H1 (cell line): ENCODE data around the gene ARHGAP22. TPM values are rescaled to one million over a fixed set of nuclear protein-coding genes. Genes with fewer than 3 reads are reported as not detected.

Experiments used
- BRCA1 ChIP-seq: IDR thresholded peaks from 2 replicates; pipeline ENCODE4 v1.6.1; 2012; ENCODE audit warnings: low read depth, low read length, improper control_type of control experiment
- CHD2 ChIP-seq: IDR thresholded peaks from 2 replicates; pipeline ENCODE4 v1.6.1; 2012; ENCODE audit warnings: low read length, improper control_type of control experiment
- CREB1 ChIP-seq: IDR thresholded peaks from 2 replicates; pipeline ENCODE4 v1.6.1; 2012; ENCODE audit warnings: inconsistent platforms
- JUN ChIP-seq: IDR thresholded peaks from 2 replicates; pipeline ENCODE4 v1.6.1; 2011; ENCODE audit warnings: low read depth, mild to moderate bottlenecking, improper control_type of control experiment, low read length
- KDM1A ChIP-seq: fragments of 200-600, 300-600 bp; sonication (generic); IDR thresholded peaks from 2 replicates; pipeline ENCODE4 v1.7.1; 2016; ENCODE audit warnings: mild to moderate bottlenecking, low read length, borderline replicate concordance
- POLR2AphosphoS5 ChIP-seq: IDR thresholded peaks from 2 replicates; pipeline ENCODE4 v1.6.1; 2011; ENCODE audit warnings: low read depth, low read length
- SIN3A ChIP-seq, 2 experiments: IDR thresholded peaks in 1 of 2; conservative IDR thresholded peaks in 1 of 2; 2 replicates each; pipeline ENCODE4 v1.6.1; 2011 to 2012; ENCODE audit warnings: low read length in 2 of 2, improper control_type of control experiment in 1 of 2, low read depth in 1 of 2, mild to moderate bottlenecking in 1 of 2
- TAF1 ChIP-seq: IDR thresholded peaks from 2 replicates; pipeline ENCODE4 v1.6.1; 2011; ENCODE audit warnings: mild to moderate bottlenecking, low read depth, low read length
- TCF12 ChIP-seq: IDR thresholded peaks from 2 replicates; pipeline ENCODE4 v1.6.1; 2011; ENCODE audit warnings: low read depth, mild to moderate bottlenecking, low read length
- polyA plus RNA-seq, 7 experiments: library from polyadenylated mRNA; depleted of rRNA in 3 of 7; stranded (reverse) in 5 of 7; unstranded in 2 of 7; fragments of >200 nt in 5 of 7; fragments of 200-250 nt in 2 of 7; gene quantifications; 1 replicate in 5 of 7; 2 replicates in 1 of 7; 4 replicates in 1 of 7; pipeline versions ENCODE4 v1.2.1 to v1.2.3, GENCODE V29; 2011 to 2013; ENCODE audit warnings: missing spikeins in 2 of 7, mixed read lengths in 2 of 7
- total RNA-seq: library from RNA; stranded (reverse); fragmentation: NEBNext Ultra II Directional; extraction: Animal tissue kit (Norgen Biotek cat#: 25700); gene quantifications from 2 replicates; pipeline ENCODE4 v1.2.1, GENCODE V29; 2021
- TF ChIP-seq, protein P1 (sequence below): fragments of 300-600 bp; sonication (generic); IDR thresholded peaks from 2 replicates; pipeline ENCODE4 v1.7.1; 2012; ENCODE audit warnings: low read length, moderate library complexity, mild to moderate bottlenecking, inconsistent platforms; ENCODE audit not compliant: insufficient replicate concordance

The ARHGAP22 gene
- total and polyA plus RNA-seq, 2 of the 8 experiments (the other 6 are each of a cell fraction or from before 2014, with no cell fraction given): 3.6 to 11.2 TPM

DNA sequence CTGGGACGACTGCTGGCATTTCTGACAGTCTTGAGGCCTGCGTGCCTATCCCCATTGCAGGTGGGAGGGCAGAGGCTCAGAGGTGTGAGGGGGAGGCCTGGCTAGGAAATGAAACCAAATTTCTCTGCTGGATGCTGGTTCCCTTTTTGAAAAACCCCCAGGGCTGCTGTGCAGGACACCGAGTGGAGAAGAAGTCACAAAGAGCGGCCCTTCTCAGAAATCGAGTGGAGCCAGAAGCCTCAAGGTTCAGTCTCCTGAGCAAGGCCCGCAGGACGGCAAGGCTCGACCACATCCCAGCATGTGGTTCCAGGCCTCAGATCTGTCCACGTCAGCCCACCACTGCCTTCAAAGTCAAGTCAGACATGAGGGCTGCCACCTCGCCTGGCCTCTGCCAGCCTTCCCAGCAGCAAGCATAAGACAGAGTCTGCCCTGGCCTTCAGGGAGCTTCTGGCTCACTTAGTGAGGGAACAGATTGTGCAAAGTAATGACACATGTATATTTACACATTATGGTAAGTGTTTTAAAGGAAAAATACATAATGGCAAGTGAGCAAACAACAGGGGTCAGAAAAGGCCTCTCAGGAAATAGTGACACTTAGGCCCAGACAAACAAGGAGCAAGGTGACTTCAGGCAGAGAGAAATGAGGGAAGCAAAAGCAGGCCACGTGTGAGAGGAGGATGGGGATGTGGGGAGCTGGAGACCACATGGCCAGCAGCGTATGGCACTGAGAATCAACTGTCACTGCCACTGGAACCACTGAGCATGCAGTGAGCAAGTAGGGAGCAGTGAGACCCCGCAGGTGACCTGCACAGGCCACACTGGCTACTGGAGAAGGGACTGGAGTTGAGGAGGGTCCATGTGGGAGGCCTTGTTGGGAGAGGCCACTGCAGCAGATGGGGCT is 86.7 kb downstream of the ARHGAP22 start (continued):
- TF ChIP-seq, protein P1, sequence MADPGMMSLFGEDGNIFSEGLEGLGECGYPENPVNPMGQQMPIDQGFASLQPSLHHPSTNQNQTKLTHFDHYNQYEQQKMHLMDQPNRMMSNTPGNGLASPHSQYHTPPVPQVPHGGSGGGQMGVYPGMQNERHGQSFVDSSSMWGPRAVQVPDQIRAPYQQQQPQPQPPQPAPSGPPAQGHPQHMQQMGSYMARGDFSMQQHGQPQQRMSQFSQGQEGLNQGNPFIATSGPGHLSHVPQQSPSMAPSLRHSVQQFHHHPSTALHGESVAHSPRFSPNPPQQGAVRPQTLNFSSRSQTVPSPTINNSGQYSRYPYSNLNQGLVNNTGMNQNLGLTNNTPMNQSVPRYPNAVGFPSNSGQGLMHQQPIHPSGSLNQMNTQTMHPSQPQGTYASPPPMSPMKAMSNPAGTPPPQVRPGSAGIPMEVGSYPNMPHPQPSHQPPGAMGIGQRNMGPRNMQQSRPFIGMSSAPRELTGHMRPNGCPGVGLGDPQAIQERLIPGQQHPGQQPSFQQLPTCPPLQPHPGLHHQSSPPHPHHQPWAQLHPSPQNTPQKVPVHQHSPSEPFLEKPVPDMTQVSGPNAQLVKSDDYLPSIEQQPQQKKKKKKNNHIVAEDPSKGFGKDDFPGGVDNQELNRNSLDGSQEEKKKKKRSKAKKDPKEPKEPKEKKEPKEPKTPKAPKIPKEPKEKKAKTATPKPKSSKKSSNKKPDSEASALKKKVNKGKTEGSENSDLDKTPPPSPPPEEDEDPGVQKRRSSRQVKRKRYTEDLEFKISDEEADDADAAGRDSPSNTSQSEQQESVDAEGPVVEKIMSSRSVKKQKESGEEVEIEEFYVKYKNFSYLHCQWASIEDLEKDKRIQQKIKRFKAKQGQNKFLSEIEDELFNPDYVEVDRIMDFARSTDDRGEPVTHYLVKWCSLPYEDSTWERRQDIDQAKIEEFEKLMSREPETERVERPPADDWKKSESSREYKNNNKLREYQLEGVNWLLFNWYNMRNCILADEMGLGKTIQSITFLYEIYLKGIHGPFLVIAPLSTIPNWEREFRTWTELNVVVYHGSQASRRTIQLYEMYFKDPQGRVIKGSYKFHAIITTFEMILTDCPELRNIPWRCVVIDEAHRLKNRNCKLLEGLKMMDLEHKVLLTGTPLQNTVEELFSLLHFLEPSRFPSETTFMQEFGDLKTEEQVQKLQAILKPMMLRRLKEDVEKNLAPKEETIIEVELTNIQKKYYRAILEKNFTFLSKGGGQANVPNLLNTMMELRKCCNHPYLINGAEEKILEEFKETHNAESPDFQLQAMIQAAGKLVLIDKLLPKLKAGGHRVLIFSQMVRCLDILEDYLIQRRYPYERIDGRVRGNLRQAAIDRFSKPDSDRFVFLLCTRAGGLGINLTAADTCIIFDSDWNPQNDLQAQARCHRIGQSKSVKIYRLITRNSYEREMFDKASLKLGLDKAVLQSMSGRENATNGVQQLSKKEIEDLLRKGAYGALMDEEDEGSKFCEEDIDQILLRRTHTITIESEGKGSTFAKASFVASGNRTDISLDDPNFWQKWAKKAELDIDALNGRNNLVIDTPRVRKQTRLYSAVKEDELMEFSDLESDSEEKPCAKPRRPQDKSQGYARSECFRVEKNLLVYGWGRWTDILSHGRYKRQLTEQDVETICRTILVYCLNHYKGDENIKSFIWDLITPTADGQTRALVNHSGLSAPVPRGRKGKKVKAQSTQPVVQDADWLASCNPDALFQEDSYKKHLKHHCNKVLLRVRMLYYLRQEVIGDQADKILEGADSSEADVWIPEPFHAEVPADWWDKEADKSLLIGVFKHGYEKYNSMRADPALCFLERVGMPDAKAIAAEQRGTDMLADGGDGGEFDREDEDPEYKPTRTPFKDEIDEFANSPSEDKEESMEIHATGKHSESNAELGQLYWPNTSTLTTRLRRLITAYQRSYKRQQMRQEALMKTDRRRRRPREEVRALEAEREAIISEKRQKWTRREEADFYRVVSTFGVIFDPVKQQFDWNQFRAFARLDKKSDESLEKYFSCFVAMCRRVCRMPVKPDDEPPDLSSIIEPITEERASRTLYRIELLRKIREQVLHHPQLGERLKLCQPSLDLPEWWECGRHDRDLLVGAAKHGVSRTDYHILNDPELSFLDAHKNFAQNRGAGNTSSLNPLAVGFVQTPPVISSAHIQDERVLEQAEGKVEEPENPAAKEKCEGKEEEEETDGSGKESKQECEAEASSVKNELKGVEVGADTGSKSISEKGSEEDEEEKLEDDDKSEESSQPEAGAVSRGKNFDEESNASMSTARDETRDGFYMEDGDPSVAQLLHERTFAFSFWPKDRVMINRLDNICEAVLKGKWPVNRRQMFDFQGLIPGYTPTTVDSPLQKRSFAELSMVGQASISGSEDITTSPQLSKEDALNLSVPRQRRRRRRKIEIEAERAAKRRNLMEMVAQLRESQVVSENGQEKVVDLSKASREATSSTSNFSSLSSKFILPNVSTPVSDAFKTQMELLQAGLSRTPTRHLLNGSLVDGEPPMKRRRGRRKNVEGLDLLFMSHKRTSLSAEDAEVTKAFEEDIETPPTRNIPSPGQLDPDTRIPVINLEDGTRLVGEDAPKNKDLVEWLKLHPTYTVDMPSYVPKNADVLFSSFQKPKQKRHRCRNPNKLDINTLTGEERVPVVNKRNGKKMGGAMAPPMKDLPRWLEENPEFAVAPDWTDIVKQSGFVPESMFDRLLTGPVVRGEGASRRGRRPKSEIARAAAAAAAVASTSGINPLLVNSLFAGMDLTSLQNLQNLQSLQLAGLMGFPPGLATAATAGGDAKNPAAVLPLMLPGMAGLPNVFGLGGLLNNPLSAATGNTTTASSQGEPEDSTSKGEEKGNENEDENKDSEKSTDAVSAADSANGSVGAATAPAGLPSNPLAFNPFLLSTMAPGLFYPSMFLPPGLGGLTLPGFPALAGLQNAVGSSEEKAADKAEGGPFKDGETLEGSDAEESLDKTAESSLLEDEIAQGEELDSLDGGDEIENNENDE: no peak
- TF ChIP-seq CHD2 (no peak), POLR2AphosphoS5 (no peak), SIN3A (conservative IDR thresholded peaks at IDR 0.05 in 1 of 2, IDR thresholded peaks at IDR 0.05 in 1 of 2; ENCODE audit: low read depth in 1 of 2, low read length in 2 of 2) (no peak), BRCA1 (no peak), TAF1 (no peak), TCF12 (no peak), CREB1 (no peak), JUN (no peak), KDM1A (no peak)
